Activated T-cell treated with anti-CD3 and anti-CD28 coated beads for 1 hour (primary cell): Measurements from ENCODE around the gene SNRPE.

Source experiments
- DNase-seq: peaks from one replicate; pipeline ENCODE4 v3.0.0-alpha.2; 2020; ENCODE audit warnings: low read depth

Gene SNRPE

GRCh38 chr1:203880606-203881005 is 19.2 kb downstream of the SNRPE start:
- DNase-seq: no peak

- DNase-seq: no peak
Measured at GRCh38 chr1:203888807-203889251, 27.4 kb downstream of the SNRPE start.

GRCh38 chr1:203891950-203892349 is 30.6 kb downstream of the SNRPE start:
- no peak for DNase-seq

GRCh38 chr1:203898458-203899352 is 37.3 kb downstream of the SNRPE start:
- DNase-seq: no peak

- no peak for DNase-seq
Measured at GRCh38 chr1:203899353-203899716, 37.9 kb downstream of the SNRPE start.

GRCh38 chr1:203899869-203900714 is 38.7 kb downstream of the SNRPE start:
- no peak for DNase-seq

- no peak for DNase-seq
Measured at GRCh38 chr1:203901581-203901980, 40.2 kb downstream of the SNRPE start.

- DNase-seq: no peak
Measured at GRCh38 chr1:203905275-203905674, 43.9 kb downstream of the SNRPE start.

- DNase-seq: no peak
Measured at GRCh38 chr1:203906932-203907331, 45.5 kb downstream of the SNRPE start.

GRCh38 chr1:203907901-203908300 is 46.5 kb downstream of the SNRPE start:
- no peak for DNase-seq

- DNase-seq: no peak
Measured at GRCh38 chr1:203911806-203912205, 50.4 kb downstream of the SNRPE start.

- no peak for DNase-seq
Measured at GRCh38 chr1:203913073-203913521, 51.7 kb downstream of the SNRPE start.

GRCh38 chr1:203914292-203914691 is 52.9 kb downstream of the SNRPE start:
- DNase-seq: no peak

- no peak for DNase-seq
Measured at GRCh38 chr1:203915811-203916210, 54.4 kb downstream of the SNRPE start.

- DNase-seq: no peak
Measured at GRCh38 chr1:203916756-203917155, 55.4 kb downstream of the SNRPE start.
